Heart left ventricle (tissue), 16 donors: ENCODE measurements around the gene TMEFF2. TPM values are rescaled to one million over a fixed set of nuclear protein-coding genes. Genes with fewer than 3 reads are reported as not detected.

Source experiments
- ATAC-seq, 4 donors: fragments of 200-7000 bp; cut with Tn5 transposase; one replicate each; pipeline ENCODE4 v1.9.1; 2020 to 2022; ENCODE audit warnings: moderate library complexity in 4 of 4, mild to moderate bottlenecking in 3 of 4, moderate number of reproducible peaks in 1 of 4
- DNase-seq, 5 donors: peaks; one replicate each; pipeline ENCODE4 v3.0.0-alpha.2; 2020
- H3K27ac ChIP-seq, 12 donors: fragments of 200-600 bp; sonication (generic) in 4 of 12; one replicate each; pipeline versions ENCODE4 v1.5.0 to v1.8.0; 2016 to 2022; ENCODE audit warnings: mild to moderate bottlenecking in 2 of 12
- H3K27me3 ChIP-seq, 9 donors: fragments of 200-600 bp; sonication (generic) in 2 of 9; one replicate each; pipeline versions ENCODE4 v1.5.1 to v1.8.0; 2016 to 2022; ENCODE audit warnings: mild to moderate bottlenecking in 3 of 9
- H3K36me3 ChIP-seq, 9 donors: fragments of 200-600 bp; sonication (generic) in 2 of 9; one replicate each; pipeline versions ENCODE4 v1.5.0 to v1.8.0; 2018 to 2022; ENCODE audit warnings: mild to moderate bottlenecking in 2 of 9
- H3K4me1 ChIP-seq, 12 donors: fragments of 200-600 bp; sonication (generic) in 4 of 12; one replicate each; pipeline versions ENCODE4 v1.5.0 to v1.8.0; 2016 to 2022; ENCODE audit warnings: mild to moderate bottlenecking in 3 of 12
- H3K4me3 ChIP-seq, 12 donors: fragments of 200-600 bp; sonication (generic) in 4 of 12; one replicate each; pipeline versions ENCODE4 v1.5.0 to v1.8.0; 2017 to 2022; ENCODE audit warnings: mild to moderate bottlenecking in 9 of 12, moderate library complexity in 4 of 12
- H3K9me3 ChIP-seq, 12 donors: fragments of 200-600 bp; sonication (generic) in 4 of 12; one replicate each; pipeline versions ENCODE4 v1.5.0 to v1.8.0; 2016 to 2022; ENCODE audit warnings: mild to moderate bottlenecking in 1 of 12
- POLR2A ChIP-seq, 2 donors: fragments of 450-650 bp; IDR thresholded peaks; one replicate each; pipeline ENCODE4 v1.6.1; 2017; ENCODE audit warnings: antibody characterized with exemption in 2 of 2, mild to moderate bottlenecking in 2 of 2, moderate library complexity in 2 of 2
- WGBS, 4 donors: extraction: QIAGEN DNeasy Blood & Tissue Kit in 2 of 4; methylation state at CpG; one replicate each; pipeline versions ENCODE4 v1.1.5 to v1.1.7; 2013 to 2018; 5-methylcytosine and 5-hydroxymethylcytosine counted together
- intact Hi-C, 10 donors: fragments of 100-400 bp; cut with DNase I; formaldehyde crosslinking; loops; one replicate each; pipeline versions ENCODE4 v1.11.1 to v1.14.2; 2022
- polyA plus RNA-seq, 2 donors: library from polyadenylated mRNA; stranded (reverse); fragments of 200-250 nt; gene quantifications; one replicate each; pipeline ENCODE4 v1.2.3, GENCODE V29; 2013
- total RNA-seq, 9 donors: library from RNA; depleted of rRNA in 2 of 9; stranded (reverse); fragments of >200 nt in 2 of 9; fragmentation: NEBNext Ultra II Directional in 3 of 9; extraction: Animal tissue kit (Norgen Biotek cat#: 25700) in 3 of 9; gene quantifications; one replicate each; pipeline versions ENCODE4 v1.1.0 to v1.2.4, GENCODE V29; 2016 to 2023
- TF ChIP-seq, protein P1 (sequence below), 12 donors: fragments of 200-600 bp; sonication (generic) in 4 of 12; IDR thresholded peaks; one replicate each; pipeline versions ENCODE4 v1.5.0 to v1.8.0; 2018 to 2022; ENCODE audit warnings: antibody characterized with exemption in 12 of 12, mild to moderate bottlenecking in 5 of 12
- donor health status: ischemic (EF 13 %, LVEDD 7.1; RV severe dilation, severe dysfunction).
- donor health status: healthy with polysubstance abuse.
- donor health status: DM: no; HTN: yes; CAD: no.
- donor health status: DM: no; HTN: no; CAD: no.
- donor health status: ischemic (EF 25% LVEDD 6.9; RV normal size, moderate dysfunction).
- donor health status: ischemic (EF 25% LVEDD 5.7; RV mildly dilated, moderate dysfunction).
- donor health status: healthy.
- donor health status: DM: yes; HTN: yes; CAD: no.
- donor health status: ischemic (EF 35%, LVEDD 5.7; RV mildly dilated, moderate dysfunction).
- donor health status: nonischemic (EF 11% LVEDD 7.7; RV severe dilation, severe dysfunction).
- donor health status: DM: yes; HTN: yes; CAD: no.
- donor health status: PGD.
- donor health status: ischemic (EF 29% LVEDD 5.4; RV normal size, mild dysfunction).
- donor health status: nonischemic (EF 23%, LVEDD 6.1; RV moderate dilation, normal function).

The TMEFF2 gene
- total and polyA plus RNA-seq, 11 donors: 0.08 to 0.44 (median 0.23) TPM; not detected in 7

DNA sequence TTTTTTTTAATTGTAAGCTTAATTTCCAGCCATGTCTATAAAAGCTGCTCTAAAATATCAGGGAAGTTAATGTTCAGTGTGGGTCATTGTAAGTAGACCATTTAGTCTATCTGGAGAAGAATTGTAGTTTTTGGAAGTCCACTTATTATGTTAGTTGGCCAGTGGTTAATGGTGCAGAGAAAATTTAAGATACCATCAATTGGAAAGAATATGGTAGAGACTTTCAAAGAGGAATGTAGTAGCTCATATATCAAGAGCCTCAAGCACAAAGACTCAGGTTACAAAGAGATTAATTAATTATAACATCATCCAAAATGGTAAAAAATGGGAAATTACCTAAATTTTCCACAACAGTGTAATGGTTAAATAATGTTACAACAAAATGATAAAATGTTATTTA is 220.1 kb downstream of the TMEFF2 start:
- Histone ChIP-seq H3K4me3 (no peak overlapping the region), H3K9me3 (no peaks in the 10 kb centered on the region), H3K36me3 (no peaks in the 10 kb centered on the region), H3K4me1 (no peaks in the 10 kb centered on the region), H3K27me3 (no peaks in the 10 kb centered on the region), H3K27ac (no peak overlapping the region)
- ATAC-seq (no peak), DNase-seq (no peak)
- TF ChIP-seq, protein P1, sequence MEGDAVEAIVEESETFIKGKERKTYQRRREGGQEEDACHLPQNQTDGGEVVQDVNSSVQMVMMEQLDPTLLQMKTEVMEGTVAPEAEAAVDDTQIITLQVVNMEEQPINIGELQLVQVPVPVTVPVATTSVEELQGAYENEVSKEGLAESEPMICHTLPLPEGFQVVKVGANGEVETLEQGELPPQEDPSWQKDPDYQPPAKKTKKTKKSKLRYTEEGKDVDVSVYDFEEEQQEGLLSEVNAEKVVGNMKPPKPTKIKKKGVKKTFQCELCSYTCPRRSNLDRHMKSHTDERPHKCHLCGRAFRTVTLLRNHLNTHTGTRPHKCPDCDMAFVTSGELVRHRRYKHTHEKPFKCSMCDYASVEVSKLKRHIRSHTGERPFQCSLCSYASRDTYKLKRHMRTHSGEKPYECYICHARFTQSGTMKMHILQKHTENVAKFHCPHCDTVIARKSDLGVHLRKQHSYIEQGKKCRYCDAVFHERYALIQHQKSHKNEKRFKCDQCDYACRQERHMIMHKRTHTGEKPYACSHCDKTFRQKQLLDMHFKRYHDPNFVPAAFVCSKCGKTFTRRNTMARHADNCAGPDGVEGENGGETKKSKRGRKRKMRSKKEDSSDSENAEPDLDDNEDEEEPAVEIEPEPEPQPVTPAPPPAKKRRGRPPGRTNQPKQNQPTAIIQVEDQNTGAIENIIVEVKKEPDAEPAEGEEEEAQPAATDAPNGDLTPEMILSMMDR (IDR thresholded peaks at IDR 0.05): no peak
- TF ChIP-seq POLR2A (IDR thresholded peaks at IDR 0.05): no peak
- intact Hi-C loops: no loop called here

- H3K9me3 ChIP-seq: no peaks in the 10 kb centered on the region
- WGBS, 4 donors: 88 to 95% (median 92%) methylated on average over 2 of the region's 2 CpGs
- H3K4me1 ChIP-seq: no peaks in the 10 kb centered on the region
- H3K27me3 ChIP-seq: no peaks in the 10 kb centered on the region
- DNase-seq: no peak
- no peak overlapping the region for H3K27ac ChIP-seq
- H3K4me3 ChIP-seq: no peak overlapping the region
- intact Hi-C loops: no loop called here
- ATAC-seq: no peak
- TF ChIP-seq POLR2A (IDR thresholded peaks at IDR 0.05): no peak
- H3K36me3 ChIP-seq: no peaks in the 10 kb centered on the region
These were observed 223.9 kb downstream of the TMEFF2 start for GRCh38 chr2:191970867-191971266.

- DNase-seq: no peak
- no peak overlapping the region for H3K27ac ChIP-seq
- no peak for ATAC-seq
- H3K9me3 ChIP-seq: no peaks in the 10 kb centered on the region
- no peaks in the 10 kb centered on the region for H3K4me1 ChIP-seq
- H3K27me3 ChIP-seq: no peaks in the 10 kb centered on the region
- intact Hi-C loops: no loop called here
- H3K36me3 ChIP-seq: no peaks in the 10 kb centered on the region
- no peak overlapping the region for H3K4me3 ChIP-seq
- WGBS, 4 donors: 80 to 91% (median 83%) methylated on average over 2 of the region's 2 CpGs
- no peak for TF ChIP-seq POLR2A (IDR thresholded peaks at IDR 0.05)
- TF ChIP-seq, protein P1 (IDR thresholded peaks at IDR 0.05): no peak
These were observed 226.6 kb downstream of the TMEFF2 start for GRCh38 chr2:191968120-191968519.

DNA sequence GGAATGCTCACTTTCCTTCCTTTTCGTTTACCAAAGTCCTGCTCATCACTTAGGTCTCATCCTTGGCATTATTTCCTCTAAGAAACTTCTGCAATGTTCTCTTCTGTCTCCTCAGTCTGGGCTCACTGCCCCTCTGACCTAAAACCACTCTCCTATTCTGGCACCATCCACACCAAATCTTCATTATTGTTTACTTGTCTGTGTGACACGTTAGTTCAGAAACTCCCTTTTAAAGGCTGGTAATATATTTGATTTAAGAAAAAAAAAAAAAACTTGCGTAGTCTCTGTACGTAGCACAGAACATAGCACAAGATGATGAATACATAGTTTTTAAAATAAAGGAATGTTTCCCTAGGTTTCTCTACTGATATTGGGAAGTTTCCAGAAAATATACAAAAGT is 229.0 kb downstream of the TMEFF2 start:
- no peaks in the 10 kb centered on the region for H3K9me3 ChIP-seq
- TF ChIP-seq POLR2A (IDR thresholded peaks at IDR 0.05): no peak
- TF ChIP-seq, protein P1 (IDR thresholded peaks at IDR 0.05): no peak
- no peak overlapping the region for H3K27ac ChIP-seq
- H3K4me1 ChIP-seq: peaks cover 0 to 4% (median 0%) of the 10 kb centered on the region in 12 donors
- no peak overlapping the region for H3K4me3 ChIP-seq
- ATAC-seq (no peak), DNase-seq (no peak)
- intact Hi-C loops: no loop called here
- H3K27me3 ChIP-seq: no peaks in the 10 kb centered on the region
- H3K36me3 ChIP-seq: no peaks in the 10 kb centered on the region
- 80 to 86% (median 82%) methylated on average over 4 of the region's 4 CpGs for WGBS, 4 donors

DNA sequence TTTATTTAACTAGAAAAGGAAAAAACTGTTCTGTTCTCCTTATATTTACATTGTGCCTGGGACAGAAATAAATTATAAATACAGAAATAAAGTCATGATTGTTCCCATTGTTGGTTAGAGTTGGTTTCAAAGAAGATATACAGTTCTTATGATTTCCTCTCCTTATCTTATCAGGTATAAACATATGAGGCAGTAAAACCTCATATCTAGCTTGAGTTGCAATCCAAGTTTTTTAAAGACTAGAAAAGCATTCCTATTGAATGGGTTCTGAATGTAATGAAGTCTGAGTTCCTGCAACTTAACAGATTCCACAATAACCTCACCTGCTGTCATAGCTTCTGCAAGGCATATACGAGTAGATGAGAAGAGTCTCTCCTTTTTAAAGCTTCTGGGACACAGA is 233.2 kb downstream of the TMEFF2 start:
- Histone ChIP-seq H3K4me3 (no peak overlapping the region), H3K27me3 (no peaks in the 10 kb centered on the region), H3K36me3 (no peaks in the 10 kb centered on the region), H3K4me1 (peaks cover 0 to 11% (median 7%) of the 10 kb centered on the region in 12 donors), H3K9me3 (no peaks in the 10 kb centered on the region), H3K27ac (no peak overlapping the region)
- no peak for TF ChIP-seq POLR2A (IDR thresholded peaks at IDR 0.05)
- TF ChIP-seq, protein P1 (IDR thresholded peaks at IDR 0.05): no peak
- intact Hi-C loops: no loop called here
- whole genome bisulfite sequencing, 4 donors: 55 to 74% (median 65%) methylated on average over 1 of the region's 1 CpG
- ATAC-seq (no peak), DNase-seq (no peak)
